Astrocyte of the spinal cord (primary cell): ENCODE results near the gene NME4.
A peak's percentile ranks its signal among the peaks of the same experiment; 100 is the strongest.

ENCODE experiments used
- DNase-seq: peaks from one replicate; pipeline ENCODE4 v3.0.0; 2011; ENCODE audit warnings: low read depth, low spot score
- H3K4me3 ChIP-seq: 2 replicates; pipeline ENCODE4 v1.5.1; 2011; ENCODE audit warnings: low read depth, mild to moderate bottlenecking, low read length, moderate library complexity
- in situ Hi-C: cut with HindIII; loops from 2 replicates; pipeline ENCODE4 v1.10.0; 2017; ENCODE audit warnings: low sequenced_read_pairs
- TF ChIP-seq, protein P1 (sequence below): IDR thresholded peaks from 2 replicates; pipeline ENCODE4 v1.5.1; 2012; ENCODE audit warnings: low read depth, mild to moderate bottlenecking, low read length, inconsistent platforms

Gene NME4

GRCh38 chr16:369866-370436 is 27.0 kb upstream of the NME4 start:
- in situ Hi-C loops, result no loop called here
- peak; percentile 18 for DNase-seq
- H3K4me3 ChIP-seq, result peak overlapping the region; percentile 48
- TF ChIP-seq, protein P1, sequence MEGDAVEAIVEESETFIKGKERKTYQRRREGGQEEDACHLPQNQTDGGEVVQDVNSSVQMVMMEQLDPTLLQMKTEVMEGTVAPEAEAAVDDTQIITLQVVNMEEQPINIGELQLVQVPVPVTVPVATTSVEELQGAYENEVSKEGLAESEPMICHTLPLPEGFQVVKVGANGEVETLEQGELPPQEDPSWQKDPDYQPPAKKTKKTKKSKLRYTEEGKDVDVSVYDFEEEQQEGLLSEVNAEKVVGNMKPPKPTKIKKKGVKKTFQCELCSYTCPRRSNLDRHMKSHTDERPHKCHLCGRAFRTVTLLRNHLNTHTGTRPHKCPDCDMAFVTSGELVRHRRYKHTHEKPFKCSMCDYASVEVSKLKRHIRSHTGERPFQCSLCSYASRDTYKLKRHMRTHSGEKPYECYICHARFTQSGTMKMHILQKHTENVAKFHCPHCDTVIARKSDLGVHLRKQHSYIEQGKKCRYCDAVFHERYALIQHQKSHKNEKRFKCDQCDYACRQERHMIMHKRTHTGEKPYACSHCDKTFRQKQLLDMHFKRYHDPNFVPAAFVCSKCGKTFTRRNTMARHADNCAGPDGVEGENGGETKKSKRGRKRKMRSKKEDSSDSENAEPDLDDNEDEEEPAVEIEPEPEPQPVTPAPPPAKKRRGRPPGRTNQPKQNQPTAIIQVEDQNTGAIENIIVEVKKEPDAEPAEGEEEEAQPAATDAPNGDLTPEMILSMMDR, result no peak

DNA sequence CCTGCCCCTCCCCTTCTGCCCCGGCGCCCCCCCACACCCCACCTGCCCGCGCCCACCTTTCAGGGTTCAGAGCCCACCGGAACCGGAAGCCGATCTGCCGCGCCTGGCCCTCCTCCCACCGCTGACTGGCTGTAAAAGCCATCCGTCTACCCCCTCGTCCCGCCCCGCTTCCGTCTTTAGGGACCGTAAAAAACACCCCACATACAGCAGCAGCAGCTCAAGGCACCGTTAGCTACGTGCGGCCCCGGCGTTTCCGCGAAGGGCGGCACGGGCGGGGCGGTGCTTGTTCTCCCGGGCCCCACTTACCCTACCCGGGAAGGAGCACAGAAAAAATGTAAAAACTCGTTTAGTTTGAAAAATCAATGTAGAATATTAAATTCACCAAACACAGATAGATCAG is 26.6 kb upstream of the NME4 start, which contains the start of gene MRPL28:
Gene MRPL28, minus strand, starts transcription at position 96 of the 400 bp plus-strand sequence. CDS start 320 bp downstream, outside the sequence.
- peak; percentile 95 for DNase-seq
- H3K4me3 ChIP-seq, result peak within 1 kb of the TSS; percentile 48
- TF ChIP-seq, protein P1, result no peak
- in situ Hi-C loops, result no loop called here

GRCh38 chr16:370979-371514 is 26.0 kb upstream of the NME4 start:
- no peak for DNase-seq
- H3K4me3 ChIP-seq, result no peak overlapping the region
- TF ChIP-seq, protein P1, result no peak
- in situ Hi-C loops, result no loop called here

DNA sequence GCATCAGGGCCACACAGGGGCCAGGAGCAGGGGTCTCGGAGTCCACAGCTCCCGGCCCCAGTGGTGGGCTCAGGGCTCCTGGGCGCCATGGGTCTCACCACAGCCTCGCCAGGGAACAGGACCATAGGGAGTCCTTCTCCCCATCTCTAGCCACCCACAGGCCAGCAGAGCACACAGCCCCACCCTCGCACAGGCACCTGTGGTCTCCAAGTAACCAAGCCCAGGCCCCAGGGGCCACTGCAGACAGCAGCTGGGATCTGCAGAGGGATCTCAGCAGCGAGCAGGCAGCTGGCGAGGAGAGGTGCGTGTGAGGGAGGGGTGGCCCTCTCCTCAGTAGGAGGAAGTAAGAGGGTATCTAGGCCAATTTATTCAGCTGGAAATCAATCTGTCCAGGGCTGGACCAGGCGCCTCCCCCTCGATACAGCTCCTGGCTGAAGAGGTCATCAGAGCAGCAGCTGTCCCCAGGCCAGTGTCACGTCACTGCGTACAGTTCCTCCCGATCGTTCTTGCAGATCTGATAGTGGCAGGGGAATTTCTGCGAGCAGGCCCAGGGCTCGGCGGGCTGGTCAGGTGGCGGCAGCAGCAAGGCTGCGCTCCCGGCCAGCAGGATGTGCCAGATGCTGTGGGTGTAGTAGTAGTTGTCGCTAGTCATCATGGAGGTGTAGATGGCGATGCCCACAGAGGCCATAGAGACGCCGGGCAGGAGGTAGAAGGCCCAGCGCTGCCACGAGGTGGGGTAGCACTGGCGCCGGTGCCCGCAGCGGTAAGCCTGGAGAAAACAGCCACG is 25.3 kb upstream of the NME4 start:
- no peak for DNase-seq
- TF ChIP-seq, protein P1, result no peak
- H3K4me3 ChIP-seq, result no peak overlapping the region
- in situ Hi-C loops, result no loop called here

- H3K4me3 ChIP-seq, result no peak overlapping the region
- DNase-seq, result no peak
- TF ChIP-seq, protein P1, result no peak
- in situ Hi-C loops, result no loop called here
These were observed 24.6 kb upstream of the NME4 start for GRCh38 chr16:372302-372983.

DNA sequence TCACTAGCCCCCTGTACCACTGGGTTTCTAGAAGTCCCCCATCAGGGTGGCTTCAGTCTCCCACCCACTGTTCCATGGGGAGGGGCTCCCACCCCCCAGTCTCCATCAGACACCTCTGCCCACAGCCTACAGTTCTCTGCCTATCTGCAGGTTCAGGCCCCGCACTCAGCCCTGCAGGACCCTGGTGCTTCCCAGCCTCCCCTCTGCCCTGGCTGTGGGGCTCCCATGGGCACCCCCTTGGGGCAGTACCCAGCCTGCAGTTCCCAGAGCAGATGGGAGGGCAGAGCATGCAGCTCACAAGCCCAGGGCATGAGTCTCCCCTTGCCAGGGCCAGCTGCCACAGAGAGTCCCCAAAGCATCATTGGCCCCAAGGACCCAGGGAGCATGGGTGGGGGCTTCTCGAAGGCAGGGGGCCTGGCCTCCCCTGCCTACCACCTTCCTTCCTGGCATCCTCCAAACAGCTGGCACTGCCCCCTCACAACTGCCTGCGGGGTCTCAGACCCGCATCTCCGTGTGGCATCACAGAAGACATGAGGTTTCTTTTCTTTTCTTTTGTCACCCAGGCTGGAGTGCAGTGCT is 23.9 kb upstream of the NME4 start:
- no peak overlapping the region for H3K4me3 ChIP-seq
- in situ Hi-C loops, result no loop called here
- DNase-seq, result no peak
- TF ChIP-seq, protein P1, result no peak
